T-helper 1 cell treated with Interleukin-12 subunit alpha and Interleukin-12 subunit beta and Interleukin-4 antibody, amounts not matched to agents 30 μg/mL and 1 μg/mL, for 36 hours (primary cell): ENCODE data around the gene BAHCC1.

Experiments used
- H3K27ac Mint-ChIP-seq: one replicate; pipeline ENCODE4 v1.8.0; 2021; ENCODE audit warnings: mild to moderate bottlenecking, mixed read lengths
- H3K27me3 Mint-ChIP-seq: one replicate; pipeline ENCODE4 v1.8.0; 2021; ENCODE audit warnings: low read depth, mixed read lengths
- H3K36me3 Mint-ChIP-seq: one replicate; pipeline ENCODE4 v1.8.0; 2021; ENCODE audit warnings: low read depth, mixed read lengths
- H3K4me1 Mint-ChIP-seq: one replicate; pipeline ENCODE4 v1.8.0; 2021; ENCODE audit warnings: low read depth, mixed read lengths
- H3K4me3 Mint-ChIP-seq: one replicate; pipeline ENCODE4 v1.8.0; 2021; ENCODE audit warnings: mild to moderate bottlenecking, moderate library complexity, mixed read lengths
- H3K9me3 Mint-ChIP-seq: one replicate; pipeline ENCODE4 v1.8.0; 2021; ENCODE audit warnings: mixed read lengths

The BAHCC1 gene

GRCh38 chr17:81378941-81379511 is 16.2 kb upstream of the BAHCC1 start:
- Mint-ChIP-seq H3K4me1 (no peaks in the 10 kb centered on the region), H3K36me3 (no peaks in the 10 kb centered on the region), H3K9me3 (no peaks in the 10 kb centered on the region), H3K4me3 (no peak overlapping the region), H3K27me3 (no peaks in the 10 kb centered on the region), H3K27ac (no peak overlapping the region)

DNA sequence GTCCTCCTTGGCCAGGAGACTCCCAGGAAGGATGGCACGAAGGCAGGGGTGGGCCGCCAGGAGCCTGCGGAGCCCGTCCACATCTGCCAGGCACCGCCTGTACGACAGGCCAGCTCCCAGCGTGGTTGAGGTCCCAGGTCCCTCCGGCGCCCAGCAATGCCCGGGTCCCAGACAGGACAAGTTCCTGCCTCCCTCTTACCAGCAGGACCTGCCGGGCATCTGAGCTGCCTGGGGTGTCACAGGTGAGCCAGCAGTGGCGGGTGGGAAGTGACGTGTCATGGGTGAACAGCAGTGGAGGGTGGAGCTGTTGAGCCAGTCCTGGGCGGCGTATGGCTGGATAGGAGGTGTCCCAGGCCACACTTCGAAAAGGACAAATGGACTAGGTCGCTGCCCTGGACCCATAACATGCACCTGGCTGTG is 15.7 kb upstream of the BAHCC1 start:
- no peaks in the 10 kb centered on the region for H3K9me3 Mint-ChIP-seq
- H3K27ac Mint-ChIP-seq: no peak overlapping the region
- H3K27me3 Mint-ChIP-seq: no peaks in the 10 kb centered on the region
- H3K36me3 Mint-ChIP-seq: no peaks in the 10 kb centered on the region
- no peak overlapping the region for H3K4me3 Mint-ChIP-seq
- H3K4me1 Mint-ChIP-seq: no peaks in the 10 kb centered on the region

- H3K4me1 Mint-ChIP-seq: no peaks in the 10 kb centered on the region
- H3K4me3 Mint-ChIP-seq: no peak overlapping the region
- H3K27ac Mint-ChIP-seq: no peak overlapping the region
- no peaks in the 10 kb centered on the region for H3K36me3 Mint-ChIP-seq
- peaks cover 3% of the 10 kb centered on the region for H3K27me3 Mint-ChIP-seq
- no peaks in the 10 kb centered on the region for H3K9me3 Mint-ChIP-seq
These were observed 15.1 kb upstream of the BAHCC1 start for GRCh38 chr17:81380131-81380530.

GRCh38 chr17:81380666-81381518 is 14.4 kb upstream of the BAHCC1 start:
- no peak overlapping the region for H3K4me3 Mint-ChIP-seq
- no peaks in the 10 kb centered on the region for H3K36me3 Mint-ChIP-seq
- no peaks in the 10 kb centered on the region for H3K9me3 Mint-ChIP-seq
- peaks cover 11% of the 10 kb centered on the region for H3K27me3 Mint-ChIP-seq
- H3K27ac Mint-ChIP-seq: no peak overlapping the region
- H3K4me1 Mint-ChIP-seq: no peaks in the 10 kb centered on the region

GRCh38 chr17:81381632-81382577 is 13.4 kb upstream of the BAHCC1 start:
- H3K4me1 Mint-ChIP-seq: no peaks in the 10 kb centered on the region
- H3K9me3 Mint-ChIP-seq: no peaks in the 10 kb centered on the region
- no peak overlapping the region for H3K27ac Mint-ChIP-seq
- H3K4me3 Mint-ChIP-seq: no peak overlapping the region
- H3K27me3 Mint-ChIP-seq: peaks cover 17% of the 10 kb centered on the region
- H3K36me3 Mint-ChIP-seq: no peaks in the 10 kb centered on the region

DNA sequence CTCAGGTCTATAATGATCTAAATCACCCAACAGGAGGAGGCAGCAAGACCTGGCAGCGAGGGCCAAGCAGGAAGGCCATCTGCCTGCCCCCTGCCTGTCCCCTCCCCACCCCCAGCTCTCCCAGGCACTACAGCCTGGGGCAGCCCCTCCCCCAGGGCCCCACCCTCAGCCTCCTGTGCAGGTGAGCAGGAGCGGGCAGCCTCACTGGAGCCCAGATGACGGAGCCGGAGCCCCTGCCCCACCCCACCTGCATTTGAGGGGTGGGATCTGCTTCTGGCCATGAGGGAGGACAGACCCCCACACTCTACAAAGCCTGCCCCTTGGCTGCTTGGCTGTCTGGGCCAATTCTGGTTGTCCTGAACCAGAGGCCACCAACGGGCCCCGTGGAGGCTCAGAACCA is 12.4 kb upstream of the BAHCC1 start:
- Mint-ChIP-seq H3K36me3 (no peaks in the 10 kb centered on the region), H3K4me3 (no peak overlapping the region), H3K27me3 (peaks cover 18% of the 10 kb centered on the region), H3K9me3 (no peaks in the 10 kb centered on the region), H3K27ac (no peak overlapping the region), H3K4me1 (no peaks in the 10 kb centered on the region)

GRCh38 chr17:81383504-81384421 is 11.5 kb upstream of the BAHCC1 start:
- Mint-ChIP-seq H3K9me3 (no peaks in the 10 kb centered on the region), H3K27ac (no peak overlapping the region), H3K4me1 (no peaks in the 10 kb centered on the region), H3K36me3 (no peaks in the 10 kb centered on the region), H3K27me3 (peaks cover 25% of the 10 kb centered on the region), H3K4me3 (no peak overlapping the region)

GRCh38 chr17:81384929-81385319 is 10.3 kb upstream of the BAHCC1 start:
- Mint-ChIP-seq H3K4me3 (no peak overlapping the region), H3K27me3 (peaks cover 29% of the 10 kb centered on the region), H3K36me3 (no peaks in the 10 kb centered on the region), H3K9me3 (no peaks in the 10 kb centered on the region), H3K27ac (no peak overlapping the region), H3K4me1 (no peaks in the 10 kb centered on the region)

DNA sequence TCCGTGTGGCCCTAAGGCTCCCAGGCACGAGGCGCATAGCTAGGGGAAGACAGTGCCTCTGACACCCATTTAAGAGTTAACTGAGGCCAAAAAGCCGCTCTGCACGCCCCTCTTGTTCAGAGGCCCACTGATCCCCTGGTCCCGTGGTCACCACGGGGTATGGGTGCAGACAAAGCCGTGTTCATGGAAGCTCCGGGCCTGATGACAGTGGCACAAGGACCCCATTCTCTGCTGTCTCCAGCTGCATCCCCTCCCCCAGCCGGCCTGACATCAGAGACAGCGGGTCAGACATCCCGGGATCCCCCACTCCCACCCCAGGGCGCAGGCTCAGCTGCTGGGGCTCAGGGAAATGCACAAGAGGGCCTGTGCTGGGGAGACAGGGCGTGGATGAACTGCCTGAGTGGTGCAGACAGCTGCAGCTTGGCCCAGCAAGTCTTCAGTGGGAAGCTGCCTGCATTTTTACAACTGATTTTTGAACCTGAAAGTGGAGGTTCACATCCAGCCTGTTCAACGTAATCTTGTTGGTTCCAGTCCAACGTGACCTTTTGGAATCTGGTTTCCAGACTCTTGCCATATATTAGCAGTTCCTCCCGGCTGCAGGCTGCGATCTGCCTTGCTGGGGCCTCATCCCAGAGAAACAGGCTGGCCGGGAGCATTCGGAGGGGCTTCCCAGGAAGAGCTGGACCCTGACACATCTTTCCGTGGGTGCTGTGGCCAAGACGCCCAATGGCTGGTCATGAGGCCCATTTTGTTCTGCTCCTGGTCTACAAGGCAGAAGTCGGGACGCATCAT is 9.7 kb upstream of the BAHCC1 start:
- Mint-ChIP-seq H3K9me3 (no peaks in the 10 kb centered on the region), H3K27ac (no peak overlapping the region)

DNA sequence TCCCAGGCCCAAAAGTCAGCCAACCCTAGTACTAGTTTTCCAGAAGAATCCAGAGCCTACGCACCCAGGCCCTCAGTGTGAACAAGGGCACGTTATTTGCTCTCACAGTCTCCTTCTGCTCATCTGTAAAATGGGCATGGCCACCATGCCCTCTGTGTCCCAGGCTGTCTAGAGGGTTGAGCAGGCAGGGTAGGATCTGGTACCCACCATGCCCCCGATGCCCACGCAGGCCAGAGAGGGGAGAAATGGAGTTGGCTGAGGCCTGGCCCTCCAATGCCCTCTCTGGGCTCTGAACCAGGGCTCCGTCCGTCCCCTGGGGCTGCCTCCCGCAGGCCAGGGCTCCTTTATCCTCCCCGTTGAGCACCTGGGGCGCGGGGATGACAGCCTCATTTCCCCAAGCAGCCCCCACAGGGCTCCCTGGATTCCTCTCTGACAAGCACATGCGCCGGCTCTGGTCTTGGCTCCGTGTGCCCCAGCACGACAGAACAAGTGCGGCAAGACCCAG is 9.1 kb upstream of the BAHCC1 start:
- no peak overlapping the region for H3K27ac Mint-ChIP-seq
- no peaks in the 10 kb centered on the region for H3K9me3 Mint-ChIP-seq
- no peaks in the 10 kb centered on the region for H3K36me3 Mint-ChIP-seq
- H3K27me3 Mint-ChIP-seq: peaks cover 33% of the 10 kb centered on the region
- H3K4me1 Mint-ChIP-seq: no peaks in the 10 kb centered on the region
- H3K4me3 Mint-ChIP-seq: peak overlapping the region; percentile 17

More for the DNA sequence above, 9.7 kb upstream of the BAHCC1 start:
- H3K4me3 Mint-ChIP-seq: no peak overlapping the region
- H3K4me1 Mint-ChIP-seq: no peaks in the 10 kb centered on the region
- no peaks in the 10 kb centered on the region for H3K36me3 Mint-ChIP-seq
- H3K27me3 Mint-ChIP-seq: peaks cover 29% of the 10 kb centered on the region

DNA sequence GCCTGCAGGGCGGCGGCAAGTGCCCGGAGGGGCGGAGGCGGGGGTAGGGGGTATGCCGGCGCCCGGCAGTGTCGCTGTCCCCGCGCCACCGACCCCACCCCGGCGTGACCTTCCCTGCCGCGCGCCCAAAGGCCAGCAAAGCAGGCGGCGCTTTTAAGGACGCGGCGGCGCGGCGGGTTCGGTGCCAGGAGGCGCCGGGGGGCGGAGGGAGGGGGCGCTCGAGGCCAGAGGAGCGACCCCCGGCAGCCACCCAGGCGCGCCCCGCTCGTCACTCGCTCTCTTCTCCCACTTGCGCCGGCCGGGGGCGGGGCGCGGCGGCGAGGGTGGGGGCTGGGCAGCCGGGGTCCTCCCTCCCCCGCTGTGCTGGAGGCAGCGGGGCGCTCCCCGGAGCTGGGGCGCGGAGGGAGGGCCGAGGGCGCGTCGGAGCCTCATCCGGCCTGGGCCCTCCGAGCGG is 8.6 kb upstream of the BAHCC1 start:
- peaks cover 38% of the 10 kb centered on the region for H3K27me3 Mint-ChIP-seq
- H3K4me3 Mint-ChIP-seq: peak overlapping the region; percentile 17
- no peaks in the 10 kb centered on the region for H3K9me3 Mint-ChIP-seq
- H3K27ac Mint-ChIP-seq: no peak overlapping the region
- H3K4me1 Mint-ChIP-seq: no peaks in the 10 kb centered on the region
- H3K36me3 Mint-ChIP-seq: no peaks in the 10 kb centered on the region

- peak overlapping the region; percentile 59 for H3K4me3 Mint-ChIP-seq
- no peak overlapping the region for H3K27ac Mint-ChIP-seq
- H3K9me3 Mint-ChIP-seq: no peaks in the 10 kb centered on the region
- no peaks in the 10 kb centered on the region for H3K36me3 Mint-ChIP-seq
- no peaks in the 10 kb centered on the region for H3K4me1 Mint-ChIP-seq
- peaks cover 45% of the 10 kb centered on the region for H3K27me3 Mint-ChIP-seq
These were observed 7.9 kb upstream of the BAHCC1 start for GRCh38 chr17:81387100-81388090.
